Ishikawa (cell line): ENCODE measurements around the gene RPL19.
A peak's percentile ranks its signal among the peaks of the same experiment; 100 is the strongest.

Source experiments
- CEBPB ChIP-seq: IDR thresholded peaks from 2 replicates; pipeline ENCODE4 v1.6.1; 2012
- CREB1 ChIP-seq: IDR thresholded peaks from 2 replicates; pipeline ENCODE4 v1.6.1; 2012; ENCODE audit warnings: low read depth
- EGR1 ChIP-seq: IDR thresholded peaks from 2 replicates; pipeline ENCODE4 v1.6.1; 2012
- EP300 ChIP-seq: IDR thresholded peaks from 2 replicates; pipeline ENCODE4 v1.6.1; 2012; ENCODE audit warnings: borderline replicate concordance
- FOXM1 ChIP-seq: IDR thresholded peaks from 2 replicates; pipeline ENCODE4 v1.6.1; 2012; ENCODE audit warnings: low read depth, borderline replicate concordance
- MAX ChIP-seq: IDR thresholded peaks from 2 replicates; pipeline ENCODE4 v1.6.1; 2012
- NFIC ChIP-seq: IDR thresholded peaks from 2 replicates; pipeline ENCODE4 v1.6.1; 2012
- RAD21 ChIP-seq: IDR thresholded peaks from 2 replicates; pipeline ENCODE4 v1.6.1; 2012; ENCODE audit warnings: low read depth
- REST ChIP-seq: IDR thresholded peaks from 2 replicates; pipeline ENCODE4 v1.6.1; 2012; ENCODE audit warnings: low read depth, mild to moderate bottlenecking
- TAF1 ChIP-seq: IDR thresholded peaks from 2 replicates; pipeline ENCODE4 v1.6.1; 2012; ENCODE audit warnings: low read depth, mild to moderate bottlenecking
- TCF12 ChIP-seq: IDR thresholded peaks from 2 replicates; pipeline ENCODE4 v1.6.1; 2012; ENCODE audit warnings: low read depth
- TEAD4 ChIP-seq: IDR thresholded peaks from 2 replicates; pipeline ENCODE4 v1.6.1; 2012
- USF1 ChIP-seq: IDR thresholded peaks from 2 replicates; pipeline ENCODE4 v1.6.1; 2012
- YY1 ChIP-seq: IDR thresholded peaks from 2 replicates; pipeline ENCODE4 v1.6.1; 2012; ENCODE audit warnings: low read depth
- ZBTB7A ChIP-seq: IDR thresholded peaks from 2 replicates; pipeline ENCODE4 v1.6.1; 2012; ENCODE audit warnings: low read depth

The RPL19 gene

GRCh38 chr17:39151943-39152818 is 47.9 kb upstream of the RPL19 start:
- TF ChIP-seq REST, result no peak
- no peak for TF ChIP-seq CREB1
- TF ChIP-seq CEBPB, result no peak
- TF ChIP-seq ZBTB7A, result peak; percentile 82; the same call in 1 of the 2 replicates

GRCh38 chr17:39153599-39154051 is 46.5 kb upstream of the RPL19 start:
- TF ChIP-seq EP300 (no peak), YY1 (no peak), TAF1 (peak; percentile 0; the same call in 1 of the 2 replicates), TCF12 (no peak), RAD21 (no peak), ZBTB7A (no peak), NFIC (no peak), TEAD4 (peak; percentile 93), USF1 (no peak), CEBPB (peak; percentile 23; the same call in 1 of the 2 replicates)

- no peak for TF ChIP-seq EP300
- no peak for TF ChIP-seq MAX
- no peak for TF ChIP-seq TEAD4
Observed at GRCh38 chr17:39155654-39156053, 44.4 kb upstream of the RPL19 start.

GRCh38 chr17:39156491-39156890 is 43.6 kb upstream of the RPL19 start:
- no peak for TF ChIP-seq MAX
- no peak for TF ChIP-seq EP300
- no peak for TF ChIP-seq RAD21
- no peak for TF ChIP-seq CREB1
- no peak for TF ChIP-seq YY1
- TF ChIP-seq EGR1, result no peak
- TF ChIP-seq TAF1, result no peak
- no peak for TF ChIP-seq REST
- TF ChIP-seq FOXM1, result no peak

- no peak for TF ChIP-seq ZBTB7A
- no peak for TF ChIP-seq TEAD4
Observed at GRCh38 chr17:39158623-39159022, 41.5 kb upstream of the RPL19 start.

GRCh38 chr17:39161962-39162361 is 38.1 kb upstream of the RPL19 start:
- TF ChIP-seq MAX (no peak), TCF12 (no peak), TEAD4 (no peak), CREB1 (no peak), FOXM1 (no peak), ZBTB7A (no peak), USF1 (no peak), REST (no peak), EP300 (no peak), CEBPB (no peak), NFIC (no peak), YY1 (no peak), EGR1 (no peak), TAF1 (no peak), RAD21 (no peak)
